Heart left ventricle (tissue), 16 donors: ENCODE measurements around the gene YIPF2. TPM values are rescaled to one million over a fixed set of nuclear protein-coding genes. Genes with fewer than 3 reads are reported as not detected.

ENCODE experiments used
- ATAC-seq, 4 donors: fragments of 200-7000 bp; cut with Tn5 transposase; one replicate each; pipeline ENCODE4 v1.9.1; 2020 to 2022; ENCODE audit warnings: moderate library complexity in 4 of 4, mild to moderate bottlenecking in 3 of 4, moderate number of reproducible peaks in 1 of 4
- DNase-seq, 5 donors: peaks; one replicate each; pipeline ENCODE4 v3.0.0-alpha.2; 2020
- H3K27ac ChIP-seq, 12 donors: fragments of 200-600 bp; sonication (generic) in 4 of 12; one replicate each; pipeline versions ENCODE4 v1.5.0 to v1.8.0; 2016 to 2022; ENCODE audit warnings: mild to moderate bottlenecking in 2 of 12
- H3K27me3 ChIP-seq, 9 donors: fragments of 200-600 bp; sonication (generic) in 2 of 9; one replicate each; pipeline versions ENCODE4 v1.5.1 to v1.8.0; 2016 to 2022; ENCODE audit warnings: mild to moderate bottlenecking in 3 of 9
- H3K36me3 ChIP-seq, 9 donors: fragments of 200-600 bp; sonication (generic) in 2 of 9; one replicate each; pipeline versions ENCODE4 v1.5.0 to v1.8.0; 2018 to 2022; ENCODE audit warnings: mild to moderate bottlenecking in 2 of 9
- H3K4me1 ChIP-seq, 12 donors: fragments of 200-600 bp; sonication (generic) in 4 of 12; one replicate each; pipeline versions ENCODE4 v1.5.0 to v1.8.0; 2016 to 2022; ENCODE audit warnings: mild to moderate bottlenecking in 3 of 12
- H3K4me3 ChIP-seq, 12 donors: fragments of 200-600 bp; sonication (generic) in 4 of 12; one replicate each; pipeline versions ENCODE4 v1.5.0 to v1.8.0; 2017 to 2022; ENCODE audit warnings: mild to moderate bottlenecking in 9 of 12, moderate library complexity in 4 of 12
- H3K9me3 ChIP-seq, 12 donors: fragments of 200-600 bp; sonication (generic) in 4 of 12; one replicate each; pipeline versions ENCODE4 v1.5.0 to v1.8.0; 2016 to 2022; ENCODE audit warnings: mild to moderate bottlenecking in 1 of 12
- CTCF ChIP-seq, 12 donors: fragments of 200-600 bp; sonication (generic) in 4 of 12; IDR thresholded peaks; one replicate each; pipeline versions ENCODE4 v1.5.0 to v1.8.0; 2018 to 2022; ENCODE audit warnings: antibody characterized with exemption in 12 of 12, mild to moderate bottlenecking in 5 of 12
- POLR2A ChIP-seq, 2 donors: fragments of 450-650 bp; IDR thresholded peaks; one replicate each; pipeline ENCODE4 v1.6.1; 2017; ENCODE audit warnings: antibody characterized with exemption in 2 of 2, mild to moderate bottlenecking in 2 of 2, moderate library complexity in 2 of 2
- WGBS, 4 donors: extraction: QIAGEN DNeasy Blood & Tissue Kit in 2 of 4; methylation state at CpG; one replicate each; pipeline versions ENCODE4 v1.1.5 to v1.1.7; 2013 to 2018; 5-methylcytosine and 5-hydroxymethylcytosine counted together
- intact Hi-C, 10 donors: fragments of 100-400 bp; cut with DNase I; formaldehyde crosslinking; loops; one replicate each; pipeline versions ENCODE4 v1.11.1 to v1.14.2; 2022
- polyA plus RNA-seq, 2 donors: library from polyadenylated mRNA; stranded (reverse); fragments of 200-250 nt; gene quantifications; one replicate each; pipeline ENCODE4 v1.2.3, GENCODE V29; 2013
- total RNA-seq, 9 donors: library from RNA; depleted of rRNA in 2 of 9; stranded (reverse); fragments of >200 nt in 2 of 9; fragmentation: NEBNext Ultra II Directional in 3 of 9; extraction: Animal tissue kit (Norgen Biotek cat#: 25700) in 3 of 9; gene quantifications; one replicate each; pipeline versions ENCODE4 v1.1.0 to v1.2.4, GENCODE V29; 2016 to 2023
- donor health status: ischemic (EF 13 %, LVEDD 7.1; RV severe dilation, severe dysfunction).
- donor health status: healthy with polysubstance abuse.
- donor health status: DM: no; HTN: yes; CAD: no.
- donor health status: DM: no; HTN: no; CAD: no.
- donor health status: ischemic (EF 25% LVEDD 6.9; RV normal size, moderate dysfunction).
- donor health status: ischemic (EF 25% LVEDD 5.7; RV mildly dilated, moderate dysfunction).
- donor health status: healthy.
- donor health status: DM: yes; HTN: yes; CAD: no.
- donor health status: ischemic (EF 35%, LVEDD 5.7; RV mildly dilated, moderate dysfunction).
- donor health status: nonischemic (EF 11% LVEDD 7.7; RV severe dilation, severe dysfunction).
- donor health status: DM: yes; HTN: yes; CAD: no.
- donor health status: PGD.
- donor health status: ischemic (EF 29% LVEDD 5.4; RV normal size, mild dysfunction).
- donor health status: nonischemic (EF 23%, LVEDD 6.1; RV moderate dilation, normal function).

Gene YIPF2
- total and polyA plus RNA-seq, 11 donors = 11.5 to 38.7 (median 21.3) TPM

- TF ChIP-seq CTCF (IDR thresholded peaks at IDR 0.05) (no peak), POLR2A (IDR thresholded peaks at IDR 0.05) (no peak)
- 34 to 71% (median 53%) methylated on average over 6 to 10 of the region's 10 CpGs for WGBS, 4 donors
Measured at GRCh38 chr19:10899151-10899653, 29.2 kb downstream of the YIPF2 start.

DNA sequence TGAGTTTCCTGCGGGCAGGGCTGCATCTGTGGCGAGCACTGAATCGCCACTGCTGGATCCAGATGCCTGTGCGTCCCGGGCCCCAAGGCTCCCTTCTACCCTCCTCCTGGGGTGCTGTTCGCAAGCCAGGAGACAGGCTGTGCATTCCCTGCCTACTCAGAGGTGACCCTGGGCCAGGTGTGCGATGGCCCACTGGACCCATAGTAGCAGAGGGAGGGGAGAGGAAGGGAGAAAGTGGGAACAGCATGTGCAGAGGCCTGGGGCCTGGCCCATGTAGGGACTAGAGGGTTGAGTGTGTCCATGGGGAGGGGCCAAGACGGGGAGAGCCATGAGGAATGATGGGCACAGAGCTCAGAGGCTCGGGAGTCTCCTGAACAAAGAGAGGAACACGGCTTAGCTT lies 29.8 kb downstream of the YIPF2 start:
- peak; percentile 6 to 18 (median 10) for ATAC-seq

More at GRCh38 chr19:10899151-10899653, 29.2 kb downstream of the YIPF2 start:
- no peak overlapping the region for H3K4me3 ChIP-seq
- DNase-seq = peak in 4 of 5 donors; percentile 47 to 84 (median 60)
- intact Hi-C loops = no loop called here
- ATAC-seq = peak; percentile 77 to 88 (median 82)
- peaks cover 0 to 42% (median 20%) of the 10 kb centered on the region in 12 donors for H3K4me1 ChIP-seq
- no peaks in the 10 kb centered on the region for H3K36me3 ChIP-seq
- H3K27me3 ChIP-seq = no peaks in the 10 kb centered on the region
- peak overlapping the region in 10 of 12 donors; percentile 34 to 70 (median 60) for H3K27ac ChIP-seq
- H3K9me3 ChIP-seq = peaks cover 0 to 12% (median 0%) of the 10 kb centered on the region in 12 donors

DNA sequence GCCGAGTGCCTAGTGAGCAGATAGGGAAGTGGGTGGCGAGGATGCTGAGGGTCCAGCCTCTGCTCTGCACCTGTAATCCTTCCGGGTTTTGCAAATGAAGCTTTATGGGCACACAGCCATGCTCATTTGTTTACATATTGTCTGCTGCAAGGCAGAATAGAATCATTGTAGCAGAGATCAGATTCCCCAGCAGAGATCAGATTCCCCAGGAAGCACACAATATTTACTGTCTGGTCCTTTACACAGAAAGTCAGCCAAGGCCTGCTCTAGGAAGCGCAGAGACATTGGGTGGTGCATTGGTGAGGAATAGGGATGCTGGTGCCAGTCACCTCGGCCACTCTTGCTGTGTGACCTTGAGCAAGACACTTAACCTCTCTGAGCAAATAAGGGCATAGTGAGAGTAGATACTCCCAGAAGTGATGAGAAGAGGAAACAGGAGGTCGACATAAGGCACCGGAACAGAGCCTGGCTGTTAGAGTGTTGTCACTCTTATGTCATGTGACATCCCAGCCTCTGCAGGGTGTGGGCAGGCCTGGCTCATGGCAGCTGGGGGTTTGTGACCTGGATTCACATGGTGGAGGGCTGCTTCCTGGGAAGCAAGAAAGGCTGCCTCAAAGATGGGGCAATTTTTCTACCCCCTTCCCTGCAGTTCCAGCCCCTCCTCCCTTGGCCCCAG lies 31.4 kb downstream of the YIPF2 start:
- Histone ChIP-seq H3K4me3 (no peak overlapping the region), H3K27ac (no peak overlapping the region), H3K36me3 (no peaks in the 10 kb centered on the region), H3K4me1 (peaks cover 0 to 57% (median 24%) of the 10 kb centered on the region in 12 donors), H3K9me3 (peaks cover 0 to under 1% (median 0%) of the 10 kb centered on the region in 12 donors), H3K27me3 (no peaks in the 10 kb centered on the region)
- WGBS, 4 donors = 52 to 63% (median 58%) methylated on average over 7 of the region's 7 CpGs
- TF ChIP-seq POLR2A (IDR thresholded peaks at IDR 0.05) (no peak), CTCF (IDR thresholded peaks at IDR 0.05) (no peak)
- no peak for ATAC-seq
- intact Hi-C loops = no loop called here
- no peak for DNase-seq

More for the DNA sequence above, 29.8 kb downstream of the YIPF2 start:
- intact Hi-C loops = no loop called here
- peaks cover 0 to 48% (median 21%) of the 10 kb centered on the region in 12 donors for H3K4me1 ChIP-seq
- peak in 1 of 5 donors; percentile 25 for DNase-seq
- H3K36me3 ChIP-seq = no peaks in the 10 kb centered on the region
- no peaks in the 10 kb centered on the region for H3K27me3 ChIP-seq
- H3K27ac ChIP-seq = peak overlapping the region in 7 of 12 donors; percentile 49 to 70 (median 63)
- WGBS, 4 donors = 59 to 76% (median 70%) methylated on average over 7 to 10 of the region's 10 CpGs
- H3K9me3 ChIP-seq = peaks cover 0 to 12% (median 0%) of the 10 kb centered on the region in 12 donors
- no peak overlapping the region for H3K4me3 ChIP-seq
- TF ChIP-seq CTCF (IDR thresholded peaks at IDR 0.05) (no peak), POLR2A (IDR thresholded peaks at IDR 0.05) (no peak)

- Histone ChIP-seq H3K4me1 (peaks cover 0 to 63% (median 33%) of the 10 kb centered on the region in 12 donors), H3K4me3 (no peak overlapping the region), H3K27me3 (no peaks in the 10 kb centered on the region), H3K36me3 (no peaks in the 10 kb centered on the region), H3K9me3 (no peaks in the 10 kb centered on the region), H3K27ac (no peak overlapping the region)
- WGBS, 4 donors = 82 to 84% (median 83%) methylated on average over 12 of the region's 12 CpGs
- DNase-seq = no peak
- no peak for ATAC-seq
- TF ChIP-seq POLR2A (IDR thresholded peaks at IDR 0.05) (no peak), CTCF (IDR thresholded peaks at IDR 0.05) (peak in 1 of 12 donors; percentile 8)
- intact Hi-C loops = no loop called here
Measured at GRCh38 chr19:10895920-10896319, 32.5 kb downstream of the YIPF2 start.
